ENCODE measurements around the gene EFHD2. TPM values are rescaled to one million over a fixed set of nuclear protein-coding genes. Genes with fewer than 3 reads are reported as not detected.

The EFHD2 gene
- total RNA-seq, 1 experiment from 2014 or later = 90.8 TPM

DNA sequence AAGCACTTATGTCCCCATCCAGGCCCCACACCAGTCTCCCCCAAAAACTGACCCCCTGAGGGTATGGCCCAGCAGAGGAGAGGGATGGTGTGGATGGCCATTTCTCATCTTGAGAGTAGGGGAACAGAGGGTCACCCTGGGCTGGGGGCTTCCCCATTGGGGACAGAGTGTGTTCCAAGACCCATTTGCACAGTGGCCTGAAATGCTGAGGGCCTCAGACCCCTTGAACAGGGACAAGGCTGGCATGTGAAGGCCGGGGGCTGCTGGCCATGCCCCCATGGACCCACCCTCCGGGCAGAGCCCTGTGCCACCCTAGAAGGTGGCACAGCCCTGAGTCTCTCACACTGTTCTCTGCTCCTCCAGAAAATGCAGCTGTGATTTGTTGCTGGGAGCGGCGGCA, 36.5 kb downstream of the EFHD2 start:
- Histone ChIP-seq H3K27me3 (ENCODE audit: control insufficient read depth, insufficient read depth, low read length) (no peaks in the 10 kb centered on the region), H3K27ac (ENCODE audit: low read length) (no peak overlapping the region), H3K36me3 (ENCODE audit: control insufficient read depth, insufficient read depth, low read length) (no peaks in the 10 kb centered on the region), H3K4me3 (ENCODE audit: low read depth in 2 of 2, low read length in 2 of 2) (no peak overlapping the region), H3K4me1 (ENCODE audit: control insufficient read depth, insufficient read depth, low read length) (no peaks in the 10 kb centered on the region), H3K9me3 (ENCODE audit: control insufficient read depth, insufficient read depth, low read depth, low read length) (no peaks in the 10 kb centered on the region)
- no peak for DNase-seq (ENCODE audit: low read depth, low spot score)
- ATAC-seq = no peak
- ChIA-PET CTCF (no interaction called here), POLR2A (no interaction called here)
- no TSS peak for BruUV-seq (replicated peaks)
- in situ Hi-C loops (cut with HindIII; ENCODE audit: low pct_unique_long_range_greater_than_20kb, low sequenced_read_pairs) = no loop called here
- intact Hi-C loops (cut with micrococcal nuclease; ENCODE audit: unreplicated experiment) = no loop called here
- TF ChIP-seq, protein P1, sequence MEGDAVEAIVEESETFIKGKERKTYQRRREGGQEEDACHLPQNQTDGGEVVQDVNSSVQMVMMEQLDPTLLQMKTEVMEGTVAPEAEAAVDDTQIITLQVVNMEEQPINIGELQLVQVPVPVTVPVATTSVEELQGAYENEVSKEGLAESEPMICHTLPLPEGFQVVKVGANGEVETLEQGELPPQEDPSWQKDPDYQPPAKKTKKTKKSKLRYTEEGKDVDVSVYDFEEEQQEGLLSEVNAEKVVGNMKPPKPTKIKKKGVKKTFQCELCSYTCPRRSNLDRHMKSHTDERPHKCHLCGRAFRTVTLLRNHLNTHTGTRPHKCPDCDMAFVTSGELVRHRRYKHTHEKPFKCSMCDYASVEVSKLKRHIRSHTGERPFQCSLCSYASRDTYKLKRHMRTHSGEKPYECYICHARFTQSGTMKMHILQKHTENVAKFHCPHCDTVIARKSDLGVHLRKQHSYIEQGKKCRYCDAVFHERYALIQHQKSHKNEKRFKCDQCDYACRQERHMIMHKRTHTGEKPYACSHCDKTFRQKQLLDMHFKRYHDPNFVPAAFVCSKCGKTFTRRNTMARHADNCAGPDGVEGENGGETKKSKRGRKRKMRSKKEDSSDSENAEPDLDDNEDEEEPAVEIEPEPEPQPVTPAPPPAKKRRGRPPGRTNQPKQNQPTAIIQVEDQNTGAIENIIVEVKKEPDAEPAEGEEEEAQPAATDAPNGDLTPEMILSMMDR (IDR thresholded peaks at IDR 0.05) = no peak
- TF ChIP-seq SIN3A (IDR thresholded peaks at IDR 0.05; ENCODE audit: borderline replicate concordance, insufficient read depth, low read depth, low read length) = no peak

DNA sequence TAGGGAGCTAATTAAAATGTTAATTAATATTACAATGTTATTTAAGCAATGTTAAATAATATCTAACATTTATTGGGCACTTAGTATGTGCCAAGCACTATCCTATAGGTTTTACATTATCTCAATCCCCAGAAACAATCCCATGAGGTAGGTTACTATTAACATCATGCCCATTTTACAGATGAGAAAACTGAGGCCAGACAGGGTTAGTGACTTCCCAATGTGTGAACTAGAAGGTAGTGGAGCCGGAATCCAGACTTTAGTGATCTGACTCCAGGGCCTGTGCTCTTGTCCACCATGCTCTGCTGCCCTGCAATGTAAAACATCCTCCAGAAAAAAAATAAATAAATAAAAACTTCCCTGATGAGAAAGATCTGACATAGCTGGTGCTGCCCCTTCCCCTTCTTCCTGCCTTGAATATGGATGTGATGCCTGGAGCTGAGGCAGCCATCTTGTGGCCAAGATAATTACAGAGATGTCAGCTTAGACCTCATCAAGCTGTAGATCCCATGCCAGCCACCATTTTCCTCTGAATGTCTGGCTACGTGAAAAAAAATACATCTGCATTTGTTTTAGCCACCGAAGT, 39.3 kb downstream of the EFHD2 start:
- H3K27ac ChIP-seq (ENCODE audit: low read length) = no peak overlapping the region
- H3K27me3 ChIP-seq (ENCODE audit: control insufficient read depth, insufficient read depth, low read length) = no peaks in the 10 kb centered on the region
- BruUV-seq (replicated peaks) = no TSS peak
- no peak for ATAC-seq
- POLR2A ChIA-PET = no interaction called here
- no peaks in the 10 kb centered on the region for H3K9me3 ChIP-seq (ENCODE audit: control insufficient read depth, insufficient read depth, low read depth, low read length)
- no peak overlapping the region for H3K4me3 ChIP-seq (ENCODE audit: low read depth in 2 of 2, low read length in 2 of 2)
- no peaks in the 10 kb centered on the region for H3K4me1 ChIP-seq (ENCODE audit: control insufficient read depth, insufficient read depth, low read length)
- no peak for DNase-seq (ENCODE audit: low read depth, low spot score)
- TF ChIP-seq TCF7L2 (IDR thresholded peaks at IDR 0.05; ENCODE audit: low read depth, low read length) (no peak), POLR2AphosphoS5 (IDR thresholded peaks at IDR 0.05; ENCODE audit: low read depth, low read length) (no peak), SIN3A (IDR thresholded peaks at IDR 0.05; ENCODE audit: borderline replicate concordance, insufficient read depth, low read depth, low read length) (no peak)
- TF ChIP-seq, protein P1 (IDR thresholded peaks at IDR 0.05) = no peak
- TF ChIP-seq, protein P2, sequence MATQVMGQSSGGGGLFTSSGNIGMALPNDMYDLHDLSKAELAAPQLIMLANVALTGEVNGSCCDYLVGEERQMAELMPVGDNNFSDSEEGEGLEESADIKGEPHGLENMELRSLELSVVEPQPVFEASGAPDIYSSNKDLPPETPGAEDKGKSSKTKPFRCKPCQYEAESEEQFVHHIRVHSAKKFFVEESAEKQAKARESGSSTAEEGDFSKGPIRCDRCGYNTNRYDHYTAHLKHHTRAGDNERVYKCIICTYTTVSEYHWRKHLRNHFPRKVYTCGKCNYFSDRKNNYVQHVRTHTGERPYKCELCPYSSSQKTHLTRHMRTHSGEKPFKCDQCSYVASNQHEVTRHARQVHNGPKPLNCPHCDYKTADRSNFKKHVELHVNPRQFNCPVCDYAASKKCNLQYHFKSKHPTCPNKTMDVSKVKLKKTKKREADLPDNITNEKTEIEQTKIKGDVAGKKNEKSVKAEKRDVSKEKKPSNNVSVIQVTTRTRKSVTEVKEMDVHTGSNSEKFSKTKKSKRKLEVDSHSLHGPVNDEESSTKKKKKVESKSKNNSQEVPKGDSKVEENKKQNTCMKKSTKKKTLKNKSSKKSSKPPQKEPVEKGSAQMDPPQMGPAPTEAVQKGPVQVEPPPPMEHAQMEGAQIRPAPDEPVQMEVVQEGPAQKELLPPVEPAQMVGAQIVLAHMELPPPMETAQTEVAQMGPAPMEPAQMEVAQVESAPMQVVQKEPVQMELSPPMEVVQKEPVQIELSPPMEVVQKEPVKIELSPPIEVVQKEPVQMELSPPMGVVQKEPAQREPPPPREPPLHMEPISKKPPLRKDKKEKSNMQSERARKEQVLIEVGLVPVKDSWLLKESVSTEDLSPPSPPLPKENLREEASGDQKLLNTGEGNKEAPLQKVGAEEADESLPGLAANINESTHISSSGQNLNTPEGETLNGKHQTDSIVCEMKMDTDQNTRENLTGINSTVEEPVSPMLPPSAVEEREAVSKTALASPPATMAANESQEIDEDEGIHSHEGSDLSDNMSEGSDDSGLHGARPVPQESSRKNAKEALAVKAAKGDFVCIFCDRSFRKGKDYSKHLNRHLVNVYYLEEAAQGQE (IDR thresholded peaks at IDR 0.05; ENCODE audit: insufficient read depth in 1 of 2, low read depth in 2 of 2, low read length in 1 of 2) = no peak
- H3K36me3 ChIP-seq (ENCODE audit: control insufficient read depth, insufficient read depth, low read length) = no peaks in the 10 kb centered on the region
- intact Hi-C loops (cut with micrococcal nuclease; ENCODE audit: unreplicated experiment) = no loop called here
- in situ Hi-C loops (cut with HindIII; ENCODE audit: low pct_unique_long_range_greater_than_20kb, low sequenced_read_pairs) = no loop called here
- CTCF ChIA-PET = no interaction called here
